ENCODE data around the gene HHIPL1. TPM values are rescaled to one million over a fixed set of nuclear protein-coding genes. Genes with fewer than 3 reads are reported as not detected.

HHIPL1 gene
- total RNA-seq, 2 experiments from 2014 or later, result not detected

GRCh38 chr14:99645545-99646505 lies 896 bp downstream of the HHIPL1 start:
- Histone ChIP-seq H3K9me3 (ENCODE audit: control insufficient read depth in 1 of 2, insufficient read depth in 1 of 2, low read length in 2 of 2) (peaks cover 0 to 5% of the 10 kb centered on the region in 2 experiments), H3K4me1 (ENCODE audit: insufficient read depth, low read length) (peaks cover 6% of the 10 kb centered on the region), H3K36me3 (ENCODE audit: insufficient read depth, low read length) (no peaks in the 10 kb centered on the region), H3K4me3 (ENCODE audit: low read length) (no peak overlapping the region), H3K27ac (ENCODE audit: low read depth in 1 of 2, low read length in 2 of 2) (no peak overlapping the region), H3K27me3 (ENCODE audit: control insufficient read depth in 1 of 2, insufficient read depth in 2 of 2, low read length in 2 of 2) (peaks cover 22 to 30% of the 10 kb centered on the region in 2 experiments)
- CTCF ChIA-PET, result no interaction called here
- Mint-ChIP-seq H3K27ac (no peak overlapping the region), H3K27me3 (peaks cover 40% of the 10 kb centered on the region), H3K9me3 (no peaks in the 10 kb centered on the region), H3K36me3 (ENCODE audit: low read depth) (no peaks in the 10 kb centered on the region), H3K4me1 (ENCODE audit: low read depth) (no peaks in the 10 kb centered on the region), H3K4me3 (no peak overlapping the region)
- no peak for DNase-seq
- no peak for ATAC-seq (ENCODE audit: poor library complexity)
- intact Hi-C loops (cut with DNase I, micrococcal nuclease), result no loop called here
- no peak for TF ChIP-seq CTCF (IDR thresholded peaks at IDR 0.05)
- POLR2A ChIA-PET, result no interaction called here

GRCh38 chr14:99647411-99647810 lies 2.5 kb downstream of the HHIPL1 start:
- no peak overlapping the region for H3K4me3 ChIP-seq (ENCODE audit: low read length)
- H3K36me3 ChIP-seq (ENCODE audit: insufficient read depth, low read length), result no peaks in the 10 kb centered on the region
- DNase-seq (no peak), ATAC-seq (ENCODE audit: poor library complexity) (no peak)
- peaks cover 0 to 5% of the 10 kb centered on the region in 2 experiments for H3K9me3 ChIP-seq (ENCODE audit: control insufficient read depth in 1 of 2, insufficient read depth in 1 of 2, low read length in 2 of 2)
- peaks cover 22 to 30% of the 10 kb centered on the region in 2 experiments for H3K27me3 ChIP-seq (ENCODE audit: control insufficient read depth in 1 of 2, insufficient read depth in 2 of 2, low read length in 2 of 2)
- H3K4me3 Mint-ChIP-seq, result no peak overlapping the region
- POLR2A ChIA-PET, result no interaction called here
- H3K4me1 Mint-ChIP-seq (ENCODE audit: low read depth), result no peaks in the 10 kb centered on the region
- H3K27ac Mint-ChIP-seq, result no peak overlapping the region
- no peaks in the 10 kb centered on the region for H3K36me3 Mint-ChIP-seq (ENCODE audit: low read depth)
- H3K27me3 Mint-ChIP-seq, result peaks cover 47% of the 10 kb centered on the region
- CTCF ChIA-PET, result no interaction called here
- intact Hi-C loops (cut with DNase I, micrococcal nuclease), result no loop called here
- no peak for TF ChIP-seq CTCF (IDR thresholded peaks at IDR 0.05)
- peaks cover 6% of the 10 kb centered on the region for H3K4me1 ChIP-seq (ENCODE audit: insufficient read depth, low read length)
- H3K27ac ChIP-seq (ENCODE audit: low read depth in 1 of 2, low read length in 2 of 2), result no peak overlapping the region
- no peaks in the 10 kb centered on the region for H3K9me3 Mint-ChIP-seq

GRCh38 chr14:99648027-99648784 lies 3.3 kb downstream of the HHIPL1 start:
- H3K36me3 Mint-ChIP-seq (ENCODE audit: low read depth), result no peaks in the 10 kb centered on the region

More at GRCh38 chr14:99648027-99648784, 3.3 kb downstream of the HHIPL1 start:
- POLR2A ChIA-PET, result no interaction called here
- no peak overlapping the region for H3K4me3 ChIP-seq (ENCODE audit: low read length)
- H3K36me3 ChIP-seq (ENCODE audit: insufficient read depth, low read length), result no peaks in the 10 kb centered on the region
- intact Hi-C loops (cut with DNase I, micrococcal nuclease), result no loop called here
- H3K27ac ChIP-seq (ENCODE audit: low read depth in 1 of 2, low read length in 2 of 2), result no peak overlapping the region
- H3K9me3 Mint-ChIP-seq, result no peaks in the 10 kb centered on the region
- H3K27ac Mint-ChIP-seq, result no peak overlapping the region
- H3K9me3 ChIP-seq (ENCODE audit: control insufficient read depth in 1 of 2, insufficient read depth in 1 of 2, low read length in 2 of 2), result peaks cover 0 to 5% of the 10 kb centered on the region in 2 experiments
- CTCF ChIA-PET, result no interaction called here
- H3K27me3 Mint-ChIP-seq, result peaks cover 47% of the 10 kb centered on the region
- ATAC-seq (ENCODE audit: poor library complexity), result no peak
- peaks cover 6% of the 10 kb centered on the region for H3K4me1 ChIP-seq (ENCODE audit: insufficient read depth, low read length)
- DNase-seq, result no peak
- no peak overlapping the region for H3K4me3 Mint-ChIP-seq
- peaks cover 22 to 30% of the 10 kb centered on the region in 2 experiments for H3K27me3 ChIP-seq (ENCODE audit: control insufficient read depth in 1 of 2, insufficient read depth in 2 of 2, low read length in 2 of 2)
- TF ChIP-seq CTCF (IDR thresholded peaks at IDR 0.05), result no peak
- no peaks in the 10 kb centered on the region for H3K4me1 Mint-ChIP-seq (ENCODE audit: low read depth)

All from CD4-positive, alpha-beta T cell (primary cell).